Stomach (tissue), 4 donors: ENCODE data around the gene FOXJ2.

Experiments
- CTCF ChIP-seq, 7 experiments: fragments of 450-650 bp in 4 of 7; fragments of 200-600 bp in 3 of 7; sonication (generic) in 3 of 7; IDR thresholded peaks; one replicate each; pipeline ENCODE4 v1.5.1; 2016 to 2019; ENCODE audit warnings: antibody characterized with exemption in 7 of 7, control low read depth in 2 of 7, mild to moderate bottlenecking in 1 of 7
- POLR2A ChIP-seq, 4 donors: fragments of 450-650 bp; IDR thresholded peaks; one replicate each; pipeline ENCODE4 v1.6.1; 2016; ENCODE audit warnings: antibody characterized with exemption in 4 of 4, control low read depth in 2 of 4, mild to moderate bottlenecking in 1 of 4, moderate library complexity in 1 of 4
- POLR2AphosphoS5 ChIP-seq, 3 donors: sonication (generic); formaldehyde crosslinking; IDR thresholded peaks; one replicate each; pipeline ENCODE4 v1.6.1; 2016; ENCODE audit warnings: antibody characterized with exemption in 3 of 3

DNA sequence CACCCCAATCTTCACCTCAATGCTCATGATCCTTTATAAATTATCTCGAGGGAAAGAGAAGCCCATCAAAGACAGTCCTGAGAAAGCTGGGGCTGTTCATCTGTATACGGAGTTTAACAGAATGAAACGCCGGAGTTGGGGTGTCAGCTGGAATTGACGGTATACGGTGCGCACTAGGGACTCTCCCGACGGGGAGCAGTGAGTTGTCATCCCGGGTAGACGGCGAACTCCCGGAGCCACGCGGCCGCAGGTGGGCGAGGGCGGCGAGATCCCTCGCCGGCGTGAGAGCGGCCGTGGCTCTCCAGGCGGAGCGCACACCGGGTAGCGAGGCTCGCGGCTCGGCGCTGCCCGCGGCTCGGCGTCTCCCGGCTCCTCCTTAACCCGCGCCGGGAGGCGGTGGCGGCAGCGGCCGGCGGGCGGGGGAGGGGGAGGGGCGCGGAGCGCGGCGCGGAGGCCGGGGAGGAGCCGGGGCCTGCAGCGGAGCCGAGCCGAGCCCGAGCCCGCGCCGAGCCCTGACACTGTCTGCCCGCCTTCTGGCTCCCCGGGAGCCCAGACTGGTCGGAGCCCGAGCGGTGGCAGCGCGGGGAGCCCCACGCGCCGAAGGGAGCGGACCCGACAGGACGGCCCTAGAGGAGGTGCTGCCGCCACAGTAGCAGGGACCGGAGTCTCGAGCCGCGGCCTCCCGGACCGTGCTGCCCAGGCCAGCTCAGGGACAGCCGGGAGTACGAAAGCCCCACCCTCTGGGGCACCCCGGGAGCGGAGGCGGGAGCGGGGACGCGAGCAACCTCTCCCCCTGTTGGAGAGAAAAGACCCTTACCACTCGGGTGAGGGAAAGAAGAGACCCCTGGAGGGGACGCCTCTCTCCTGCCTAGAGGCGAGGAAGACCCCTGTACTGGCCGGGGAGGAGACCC lies at the start of gene FOXJ2:
- TF ChIP-seq CTCF (IDR thresholded peaks at IDR 0.05): no peak
- no peak for TF ChIP-seq POLR2A (IDR thresholded peaks at IDR 0.05)
- TF ChIP-seq POLR2AphosphoS5 (IDR thresholded peaks at IDR 0.05): peak in 2 of 3 donors; percentile 48 to 70
